ENCODE measurements around the gene ID1. TPM values are rescaled to one million over a fixed set of nuclear protein-coding genes. Genes with fewer than 3 reads are reported as not detected.
A peak's percentile ranks its signal among the peaks of the same experiment; 100 is the strongest.

The ID1 gene
- total and polyA plus RNA-seq, 10 of the 15 experiments (the other 5 are each of a cell fraction or from before 2014, with no cell fraction given): 0.09 to 1.3 (median 0.47) TPM; not detected in 2

GRCh38 chr20:31560094-31560745 is 44.9 kb upstream of the ID1 start:
- H3K4me2 ChIP-seq (ENCODE audit: control insufficient read depth, insufficient read depth): no peak overlapping the region
- in situ Hi-C loops (cut with MboI): no loop called here
- H4K20me1 ChIP-seq (ENCODE audit: control insufficient read depth, insufficient read depth): no peaks in the 10 kb centered on the region
- H3K9me3 ChIP-seq (replicated peaks; ENCODE audit: control insufficient read depth, insufficient read depth, low read length): no peaks in the 10 kb centered on the region
- 22% methylated on average over 6 of the region's 6 CpGs for WGBS (ENCODE audit: insufficient coverage, insufficient replicate concordance, low lambda C conversion rate, missing lambda C conversion rate)
- POLR2A ChIA-PET: interaction anchor here (0.6 kb wide), 1 partner anchor 51 kb away, joined by 6 read pairs; no protein-coding TSS in a partner anchor
- H3K9ac ChIP-seq (ENCODE audit: control insufficient read depth, insufficient read depth, low read length): no peak overlapping the region
- H3K27me3 ChIP-seq (replicated peaks in 1 of 2; ENCODE audit: control insufficient read depth in 2 of 2, insufficient read depth in 2 of 2, low read length in 1 of 2): no peaks in the 10 kb centered on the region
- H2AFZ ChIP-seq (ENCODE audit: control insufficient read depth, low read depth, low read length): no peak overlapping the region
- intact Hi-C loops (cut with micrococcal nuclease; ENCODE audit: unreplicated experiment): loop anchor here (1.0 to 5.0 kb wide), 2 partner anchors 53 to 162 kb away; partner anchors contain the start of gene BCL2L1
- RAD21 ChIA-PET (ENCODE audit: unreplicated experiment): interaction anchor here (0.7 to 6.3 kb wide), 5 partner anchors 10 to 51 kb away, joined by 3 to 126 read pairs (median 3); partner anchors contain the start of gene ID1
- CTCF ChIA-PET: interaction anchor here (0.9 to 29.1 kb wide), 16 partner anchors 8 to 168 kb away, joined by 3 to 958 read pairs (median 6); partner anchors contain the start of gene ID1
- H3K27ac ChIP-seq (ENCODE audit: control insufficient read depth, insufficient read depth): peak overlapping the region; percentile 15; the same call in 1 of the 2 replicates
- no TSS peak for BruUV-seq (replicated peaks)
- no peaks in the 10 kb centered on the region for H3K4me1 ChIP-seq (ENCODE audit: control insufficient read depth, insufficient read depth, low read length)
- DNase-seq (ENCODE audit: low read depth, low spot score) (no peak), FAIRE-seq (peak; percentile 75), ATAC-seq (peak; percentile 83)
- no peaks in the 10 kb centered on the region for H3K79me2 ChIP-seq (ENCODE audit: control insufficient read depth, insufficient read depth, low read length)
- H3K4me3 ChIP-seq: no peak overlapping the region
- peaks cover 11 to 17% of the 10 kb centered on the region in 2 experiments for H3K36me3 ChIP-seq (ENCODE audit: control insufficient read depth in 2 of 2, insufficient read depth in 2 of 2, low read length in 1 of 2)
- SMC1A ChIA-PET (ENCODE audit: uncharacterized antibody, unreplicated experiment): interaction anchor here (1.0 to 4.7 kb wide), 3 partner anchors 31 to 52 kb away, joined by 3 to 83 read pairs (median 5); partner anchors contain the start of gene ID1
- TF ChIP-seq WRNIP1 (IDR thresholded peaks at IDR 0.05; ENCODE audit: borderline replicate concordance, low read depth, low read length) (0 out of 2 replicates have a peak, but pooled peaks have one; percentile 71), TCF3 (IDR thresholded peaks at IDR 0.05; ENCODE audit: borderline replicate concordance, insufficient read depth, low read depth, low read length) (no peak), YY1 (IDR thresholded peaks at IDR 0.05; ENCODE audit: low read depth, low read length) (peak; percentile 69; the same call in 1 of the 2 replicates), POLR2AphosphoS5 (IDR thresholded peaks at IDR 0.05; ENCODE audit: low read length) (no peak), CEBPZ (IDR thresholded peaks at IDR 0.05; ENCODE audit: low read depth, low read length) (no peak), CUX1 (IDR thresholded peaks at IDR 0.05; ENCODE audit: insufficient replicate concordance, low read depth, low read length) (no peak), CTCF (IDR thresholded peaks at IDR 0.05 in 2 of 3, conservative IDR thresholded peaks at IDR 0.05 in 1 of 3; ENCODE audit: control insufficient read depth in 2 of 3, extremely low read depth in 1 of 3, insufficient read depth in 1 of 3, low read depth in 3 of 3, low read length in 3 of 3) (peak; percentile 76 to 94 (median 83)), POLR2A (IDR thresholded peaks at IDR 0.05; ENCODE audit: low read depth, low read length) (0 out of 2 replicates have a peak, but pooled peaks have one; percentile 20), NFXL1 (IDR thresholded peaks at IDR 0.05; ENCODE audit: borderline replicate concordance) (no peak)
